ENCODE results near the gene OAS2. TPM values are rescaled to one million over a fixed set of nuclear protein-coding genes. Genes with fewer than 3 reads are reported as not detected.

Gene OAS2
- total RNA-seq, 1 donor from 2014 or later = 8.0 TPM

DNA sequence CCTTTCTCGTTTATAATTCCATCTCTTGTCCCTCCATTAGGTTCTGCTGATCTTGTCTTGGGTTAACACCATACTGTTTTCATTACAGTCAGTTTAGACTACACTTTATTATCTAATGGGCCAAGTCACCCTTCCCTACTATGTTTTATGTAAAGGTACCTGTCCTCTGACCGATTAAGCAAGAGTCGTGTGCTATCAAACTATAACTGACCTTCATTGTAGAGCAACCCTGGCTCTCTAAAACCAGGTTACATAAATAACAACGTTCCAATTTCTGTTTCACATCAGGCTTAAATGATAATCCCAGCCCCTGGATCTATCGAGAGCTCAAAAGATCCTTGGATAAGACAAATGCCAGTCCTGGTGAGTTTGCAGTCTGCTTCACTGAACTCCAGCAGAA is 16.7 kb downstream of the OAS2 start:
- no peaks in the 10 kb centered on the region for H3K4me1 ChIP-seq
- TF ChIP-seq, protein P1, sequence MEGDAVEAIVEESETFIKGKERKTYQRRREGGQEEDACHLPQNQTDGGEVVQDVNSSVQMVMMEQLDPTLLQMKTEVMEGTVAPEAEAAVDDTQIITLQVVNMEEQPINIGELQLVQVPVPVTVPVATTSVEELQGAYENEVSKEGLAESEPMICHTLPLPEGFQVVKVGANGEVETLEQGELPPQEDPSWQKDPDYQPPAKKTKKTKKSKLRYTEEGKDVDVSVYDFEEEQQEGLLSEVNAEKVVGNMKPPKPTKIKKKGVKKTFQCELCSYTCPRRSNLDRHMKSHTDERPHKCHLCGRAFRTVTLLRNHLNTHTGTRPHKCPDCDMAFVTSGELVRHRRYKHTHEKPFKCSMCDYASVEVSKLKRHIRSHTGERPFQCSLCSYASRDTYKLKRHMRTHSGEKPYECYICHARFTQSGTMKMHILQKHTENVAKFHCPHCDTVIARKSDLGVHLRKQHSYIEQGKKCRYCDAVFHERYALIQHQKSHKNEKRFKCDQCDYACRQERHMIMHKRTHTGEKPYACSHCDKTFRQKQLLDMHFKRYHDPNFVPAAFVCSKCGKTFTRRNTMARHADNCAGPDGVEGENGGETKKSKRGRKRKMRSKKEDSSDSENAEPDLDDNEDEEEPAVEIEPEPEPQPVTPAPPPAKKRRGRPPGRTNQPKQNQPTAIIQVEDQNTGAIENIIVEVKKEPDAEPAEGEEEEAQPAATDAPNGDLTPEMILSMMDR (IDR thresholded peaks at IDR 0.05) = no peak
- H3K4me3 ChIP-seq = no peak overlapping the region
- no peaks in the 10 kb centered on the region for H3K9me3 ChIP-seq
- no peak for DNase-seq (ENCODE audit: low spot score in 2 of 2)
- intact Hi-C loops (cut with DNase I) = no loop called here
- H3K27ac ChIP-seq = no peak overlapping the region
- peaks cover 13 to 19% of the 10 kb centered on the region in 2 donors for H3K36me3 ChIP-seq
- no peaks in the 10 kb centered on the region for H3K27me3 ChIP-seq

DNA sequence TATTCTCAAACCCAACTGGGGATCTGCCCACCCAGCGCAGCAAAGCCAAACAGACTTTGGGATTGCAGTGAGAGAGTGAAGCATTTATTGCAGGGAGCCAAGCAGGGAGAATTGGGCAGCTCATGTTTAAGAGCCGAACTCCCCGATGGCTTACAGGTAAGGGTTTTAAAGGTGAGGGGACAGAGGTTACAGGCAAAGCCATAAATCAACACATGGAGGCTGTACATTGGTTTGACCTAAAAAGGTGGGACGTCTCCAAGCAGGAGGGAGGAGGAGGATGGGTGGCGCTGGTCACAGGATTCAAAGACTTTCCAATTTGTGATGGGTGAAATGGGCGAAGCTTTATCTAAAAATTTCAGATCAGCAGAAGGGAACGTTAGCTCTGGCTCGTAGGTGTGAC is 18.2 kb downstream of the OAS2 start:
- Histone ChIP-seq H3K9me3 (no peaks in the 10 kb centered on the region), H3K27me3 (no peaks in the 10 kb centered on the region), H3K4me3 (no peak overlapping the region), H3K27ac (no peak overlapping the region), H3K36me3 (peaks cover 13 to 19% of the 10 kb centered on the region in 2 donors), H3K4me1 (no peaks in the 10 kb centered on the region)
- TF ChIP-seq, protein P1 (IDR thresholded peaks at IDR 0.05) = no peak
- intact Hi-C loops (cut with DNase I) = no loop called here
- peak in 1 of 2 donors; percentile 33 for DNase-seq (ENCODE audit: low spot score in 2 of 2)

DNA sequence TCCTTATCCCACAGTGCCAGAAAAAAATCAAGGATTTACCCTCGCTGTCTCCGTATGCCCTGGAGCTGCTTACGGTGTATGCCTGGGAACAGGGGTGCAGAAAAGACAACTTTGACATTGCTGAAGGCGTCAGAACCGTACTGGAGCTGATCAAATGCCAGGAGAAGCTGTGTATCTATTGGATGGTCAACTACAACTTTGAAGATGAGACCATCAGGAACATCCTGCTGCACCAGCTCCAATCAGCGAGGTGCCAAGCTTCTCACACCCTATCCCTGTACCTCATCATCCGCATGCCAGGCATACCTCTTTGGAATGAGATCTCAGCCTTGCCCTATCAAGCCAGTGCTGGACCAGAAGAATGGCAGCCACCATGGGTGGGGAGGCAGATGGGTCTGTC is 19.2 kb downstream of the OAS2 start:
- DNase-seq (ENCODE audit: low spot score in 2 of 2) = no peak
- Histone ChIP-seq H3K4me3 (no peak overlapping the region), H3K36me3 (peaks cover 13 to 19% of the 10 kb centered on the region in 2 donors), H3K4me1 (no peaks in the 10 kb centered on the region), H3K27ac (no peak overlapping the region), H3K9me3 (no peaks in the 10 kb centered on the region), H3K27me3 (no peaks in the 10 kb centered on the region)
- TF ChIP-seq, protein P1 (IDR thresholded peaks at IDR 0.05) = no peak
- intact Hi-C loops (cut with DNase I) = no loop called here

DNA sequence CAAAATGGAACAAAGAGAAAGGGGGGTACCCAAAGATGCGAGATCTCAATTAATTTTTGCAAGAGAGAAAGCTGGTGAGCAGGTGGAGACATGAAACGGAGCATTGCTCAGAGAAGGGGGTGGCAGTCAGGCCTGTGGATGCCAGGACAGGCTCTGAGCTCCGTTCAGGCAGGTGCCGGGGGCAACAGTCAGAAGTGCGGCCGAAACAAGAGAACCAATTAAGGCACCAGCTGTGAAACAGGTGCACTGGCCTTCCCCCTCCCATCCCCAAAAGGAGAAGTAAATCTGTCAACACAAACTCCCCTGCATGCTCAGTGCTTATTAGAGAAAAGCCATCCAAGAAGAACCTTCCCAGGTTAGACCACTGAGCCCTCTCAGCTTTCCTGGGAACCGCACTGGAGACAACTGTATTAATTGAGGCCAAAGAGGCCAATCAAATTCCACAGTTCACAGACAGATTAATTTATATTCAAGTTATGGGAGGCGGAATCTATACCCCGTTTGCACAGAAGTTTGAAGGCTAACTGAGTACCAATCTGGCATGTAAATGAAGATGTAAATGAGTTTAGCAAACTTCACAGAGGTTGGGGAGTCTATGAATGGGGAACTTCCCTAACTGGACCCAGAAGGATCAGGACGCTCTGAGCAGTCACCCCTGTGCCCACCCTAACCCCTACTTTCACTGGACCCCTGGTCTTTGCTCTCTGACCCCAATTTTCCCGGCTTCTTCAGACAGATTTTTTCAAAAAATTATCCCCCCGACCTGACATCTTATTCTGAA is 20.9 kb downstream of the OAS2 start:
- Histone ChIP-seq H3K36me3 (peaks cover 13 to 19% of the 10 kb centered on the region in 2 donors), H3K27ac (no peak overlapping the region), H3K4me1 (no peaks in the 10 kb centered on the region), H3K27me3 (no peaks in the 10 kb centered on the region), H3K4me3 (no peak overlapping the region), H3K9me3 (no peaks in the 10 kb centered on the region)
- DNase-seq (ENCODE audit: low spot score in 2 of 2) = peak in 1 of 2 donors; percentile 31
- TF ChIP-seq, protein P1 (IDR thresholded peaks at IDR 0.05) = no peak
- intact Hi-C loops (cut with DNase I) = no loop called here

DNA sequence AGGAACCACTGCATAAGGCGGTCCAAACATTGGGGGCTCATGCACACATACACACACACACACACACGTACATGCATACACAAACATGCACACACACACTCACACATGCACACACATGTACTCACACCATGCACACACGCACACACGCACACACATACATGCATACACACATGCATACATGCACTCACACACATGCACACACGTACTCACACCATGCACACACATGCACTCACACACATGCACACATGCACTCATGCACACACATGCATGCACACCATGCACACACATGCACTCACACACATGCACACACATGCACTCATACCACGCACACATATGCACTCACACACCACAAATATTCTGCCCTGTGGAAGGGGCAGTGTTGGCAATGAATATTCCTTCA is 22.1 kb downstream of the OAS2 start:
- H3K27ac ChIP-seq = no peak overlapping the region
- no peaks in the 10 kb centered on the region for H3K4me1 ChIP-seq
- no peaks in the 10 kb centered on the region for H3K9me3 ChIP-seq
- no peaks in the 10 kb centered on the region for H3K27me3 ChIP-seq
- TF ChIP-seq, protein P1 (IDR thresholded peaks at IDR 0.05) = no peak
- H3K36me3 ChIP-seq = peaks cover 18 to 19% of the 10 kb centered on the region in 2 donors
- DNase-seq (ENCODE audit: low spot score in 2 of 2) = peak in 1 of 2 donors; percentile 8
- H3K4me3 ChIP-seq = no peak overlapping the region
- intact Hi-C loops (cut with DNase I) = no loop called here
